GM10847 (cell line): Measurements from ENCODE around the gene SLC35D1.

Experiments
- POLR2A ChIP-seq: IDR thresholded peaks from 2 replicates; pipeline ENCODE4 v1.6.1; 2011; ENCODE audit not compliant: insufficient read length; ENCODE audit errors: extremely low read depth

Gene SLC35D1

GRCh38 chr1:67058761-67059160, 4.8 kb upstream of the SLC35D1 start:
- TF ChIP-seq POLR2A = no peak

DNA sequence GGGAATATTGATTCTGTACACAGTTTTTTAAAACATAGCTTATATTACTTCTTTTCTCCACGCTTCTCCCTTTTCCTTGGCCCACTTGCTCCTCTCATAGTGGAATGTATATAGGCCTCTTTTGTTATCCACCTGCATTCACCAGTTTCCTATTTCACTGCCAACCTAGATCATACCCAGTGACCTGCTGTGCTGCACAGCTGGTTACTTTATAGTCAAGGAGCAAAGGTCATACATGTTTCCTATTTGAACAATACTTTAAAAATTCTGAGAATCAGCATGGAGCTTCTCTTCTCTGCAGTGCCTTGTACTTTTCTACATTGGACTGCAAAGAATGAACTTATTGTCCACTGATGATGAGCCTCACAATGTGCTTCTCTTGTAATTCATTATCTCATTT, 4.3 kb upstream of the SLC35D1 start:
- no peak for TF ChIP-seq POLR2A

GRCh38 chr1:67053535-67053784, 488 bp downstream of the SLC35D1 start:
- TF ChIP-seq POLR2A = no peak

- no peak for TF ChIP-seq POLR2A
These were observed 1.0 kb downstream of the SLC35D1 start for GRCh38 chr1:67052741-67053534.

- no peak for TF ChIP-seq POLR2A
These were observed 2.8 kb downstream of the SLC35D1 start for GRCh38 chr1:67051196-67051595.

- no peak for TF ChIP-seq POLR2A
These were observed 9.2 kb downstream of the SLC35D1 start for GRCh38 chr1:67044631-67045270.

DNA sequence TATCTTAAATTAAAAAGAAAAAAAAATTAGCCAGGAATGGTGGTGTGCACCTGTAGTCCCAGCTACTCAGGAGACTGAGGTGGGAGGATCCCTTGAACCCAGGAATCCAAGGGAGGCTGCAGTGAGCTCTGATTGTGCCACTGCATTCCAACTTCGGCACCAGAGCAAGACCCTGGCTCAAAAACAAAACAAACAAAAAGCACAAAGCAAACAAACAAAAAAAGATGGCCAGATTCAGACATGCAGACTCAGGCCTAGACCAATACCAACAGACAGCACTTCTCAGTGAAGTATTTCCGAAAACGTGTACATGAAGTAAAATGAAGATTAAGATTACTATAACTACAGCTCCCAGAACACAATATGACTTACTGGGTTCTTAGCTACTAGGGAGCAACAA, 10.6 kb downstream of the SLC35D1 start:
- no peak for TF ChIP-seq POLR2A

DNA sequence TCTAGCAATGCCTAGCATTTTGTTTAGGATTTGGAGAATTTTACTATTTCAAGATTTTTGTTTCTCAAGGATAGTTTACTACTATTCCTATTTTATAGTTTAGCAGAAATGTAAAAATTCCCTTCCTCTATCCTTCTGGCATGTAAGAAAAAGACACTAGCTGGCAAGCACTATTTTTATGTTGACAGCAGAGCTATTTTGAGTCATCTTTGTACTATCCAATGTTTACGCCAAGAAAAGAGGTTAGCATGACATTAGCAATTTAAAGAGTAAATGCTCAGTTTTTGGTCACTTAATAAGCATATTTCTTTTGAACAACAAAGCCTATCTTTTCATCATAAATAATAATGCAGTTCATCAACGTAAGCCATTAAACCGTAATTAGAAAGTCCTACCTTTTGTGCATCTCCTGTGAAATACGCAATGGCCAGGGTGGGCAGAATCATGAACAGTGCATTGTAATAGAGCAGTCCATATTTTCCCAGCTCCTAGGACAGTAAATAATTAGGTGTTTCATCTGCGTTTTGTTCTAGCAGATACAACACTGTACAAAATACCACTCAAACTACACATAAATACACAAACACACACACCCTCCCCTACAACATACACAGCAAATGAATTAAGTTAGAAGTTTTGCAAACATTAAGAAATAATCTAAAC, 12.0 kb downstream of the SLC35D1 start:
- no peak for TF ChIP-seq POLR2A

GRCh38 chr1:67040405-67040804, 13.5 kb downstream of the SLC35D1 start:
- TF ChIP-seq POLR2A = no peak

DNA sequence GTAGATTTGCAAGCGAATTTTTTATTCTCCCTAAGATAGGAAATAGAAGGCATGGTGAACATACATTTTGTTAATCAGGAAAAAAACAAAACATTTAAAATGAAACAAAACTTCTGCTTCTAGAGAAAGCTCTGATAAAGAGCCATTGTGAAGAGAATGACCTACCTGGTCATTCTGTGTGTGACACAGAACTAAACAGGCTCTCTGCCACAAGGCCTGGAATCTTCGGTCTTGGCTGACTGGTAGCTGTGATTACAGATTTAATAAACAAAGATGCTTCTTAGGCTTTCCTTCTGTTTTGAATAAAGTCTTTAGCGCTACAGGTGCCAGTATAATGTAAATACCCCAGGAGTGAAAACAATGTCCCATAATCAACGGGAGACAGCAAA, 22.1 kb downstream of the SLC35D1 start:
- TF ChIP-seq POLR2A = no peak

GRCh38 chr1:67031121-67031858, 22.7 kb downstream of the SLC35D1 start:
- no peak for TF ChIP-seq POLR2A

- TF ChIP-seq POLR2A = no peak
These were observed 24.5 kb downstream of the SLC35D1 start for GRCh38 chr1:67029472-67029871.

GRCh38 chr1:67020765-67021164, 33.2 kb downstream of the SLC35D1 start:
- no peak for TF ChIP-seq POLR2A

DNA sequence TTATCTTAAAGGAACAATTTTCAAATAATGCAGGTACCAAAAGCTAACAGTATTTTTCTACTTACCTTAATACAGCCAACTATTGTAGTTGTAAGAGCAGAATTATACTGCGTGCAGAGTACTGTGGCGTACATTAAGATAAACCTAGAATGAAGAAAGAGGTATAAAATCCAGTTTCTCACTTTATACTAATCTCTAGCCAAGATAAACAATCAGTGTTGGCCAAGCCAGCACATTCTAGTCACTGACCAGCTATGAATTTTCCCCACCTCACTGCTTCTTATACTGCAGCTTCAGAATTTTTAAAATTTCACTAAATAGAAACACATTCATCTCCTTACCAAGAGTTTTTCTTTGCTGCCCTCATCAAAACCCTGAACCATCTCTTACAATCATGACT, 33.6 kb downstream of the SLC35D1 start:
- no peak for TF ChIP-seq POLR2A

DNA sequence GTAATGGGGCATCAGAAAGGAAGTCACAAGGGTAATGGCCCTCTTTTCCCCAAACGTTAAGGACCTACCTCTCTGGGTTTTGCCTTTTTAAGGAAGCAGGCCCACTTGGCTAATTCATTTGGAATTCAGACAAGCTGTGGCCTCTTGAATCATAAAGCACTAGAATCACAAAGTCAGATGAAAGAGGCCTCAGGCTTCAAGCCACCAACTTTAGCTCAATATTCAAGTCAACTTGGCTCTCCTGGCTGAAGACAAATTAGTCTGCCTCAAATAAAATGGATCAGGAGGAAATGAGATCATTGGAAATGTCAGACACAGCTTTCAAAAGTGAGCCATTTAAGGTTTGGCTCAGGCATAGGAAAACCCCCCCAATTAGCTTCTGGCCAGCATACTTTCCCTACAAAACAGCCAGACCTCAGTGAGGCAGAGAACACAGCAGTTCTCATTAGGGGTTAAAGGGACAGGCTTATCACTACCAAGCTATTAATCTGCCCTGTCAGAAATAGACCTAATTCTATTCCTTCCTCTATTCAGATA, 34.3 kb downstream of the SLC35D1 start:
- no peak for TF ChIP-seq POLR2A

DNA sequence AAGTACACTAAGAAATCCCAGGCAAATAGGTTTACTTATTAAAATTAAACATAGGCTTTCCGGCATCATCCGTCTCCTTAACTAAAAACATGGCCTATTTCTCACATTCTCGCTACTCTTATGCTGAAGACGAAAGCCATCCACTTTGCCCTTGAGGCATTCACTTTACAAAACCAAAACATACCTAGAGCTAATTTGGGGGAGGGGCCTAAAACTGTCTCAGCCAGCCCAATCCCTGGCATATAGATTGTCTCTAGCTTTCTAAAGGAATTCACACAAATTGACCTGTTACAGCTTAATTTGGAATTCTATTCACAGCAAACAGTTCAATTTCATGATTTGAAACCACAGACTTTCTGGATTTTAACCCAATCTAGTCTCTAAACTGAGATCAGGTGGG, 34.8 kb downstream of the SLC35D1 start:
- TF ChIP-seq POLR2A = no peak
